Stimulated activated memory B cell treated with anti-CD40 and anti-IgM and Interleukin-4, amounts not matched to agents 10 μg/mL and 1 μg/mL and 100 μg/mL, for 72 hours (primary cell): Measurements from ENCODE around the gene TMEM178B.
"Not testable (repeated sequence)": the region's sequence is repeated elsewhere in the genome, so short reads cannot be mapped to it uniquely, and the experiment has no call there.

Experiments
- ATAC-seq: fragments of 150-1000 bp; cut with Tn5 transposase; 2 replicates; pipeline ENCODE4 v1.10.0; 2021
- H3K27ac Mint-ChIP-seq: one replicate; pipeline ENCODE4 v1.8.0; 2022; ENCODE audit warnings: mild to moderate bottlenecking, mixed read lengths
- H3K27me3 Mint-ChIP-seq: one replicate; pipeline ENCODE4 v1.8.0; 2022; ENCODE audit warnings: mixed read lengths
- H3K36me3 Mint-ChIP-seq: one replicate; pipeline ENCODE4 v1.8.0; 2022; ENCODE audit warnings: mixed read lengths
- H3K4me1 Mint-ChIP-seq: one replicate; pipeline ENCODE4 v1.8.0; 2022; ENCODE audit warnings: mixed read lengths
- H3K4me3 Mint-ChIP-seq: one replicate; pipeline ENCODE4 v1.8.0; 2022; ENCODE audit warnings: mild to moderate bottlenecking, moderate library complexity, mixed read lengths
- H3K9me3 Mint-ChIP-seq: one replicate; pipeline ENCODE4 v1.8.0; 2022; ENCODE audit warnings: mixed read lengths

Gene TMEM178B

DNA sequence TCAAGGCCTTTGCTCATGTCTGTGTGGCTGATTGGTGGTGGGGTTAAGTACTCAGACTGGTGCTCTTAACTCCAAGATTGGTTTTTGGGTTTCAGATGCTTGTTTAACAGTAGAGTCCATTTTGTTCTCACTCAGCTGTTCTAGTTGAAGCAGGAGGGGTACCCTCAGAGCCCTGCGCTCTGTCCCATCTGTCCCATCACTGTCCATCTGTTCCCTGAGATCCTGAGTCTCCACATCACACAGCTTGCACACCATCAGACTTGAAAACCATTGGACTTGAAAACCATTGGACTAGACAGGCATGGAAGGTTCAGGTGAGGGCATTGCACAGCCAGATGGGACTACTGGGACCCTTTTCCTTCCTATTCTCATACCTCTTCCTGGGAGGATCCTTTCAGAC is 39.3 kb downstream of the TMEM178B start:
- Mint-ChIP-seq H3K4me1 (no peaks in the 10 kb centered on the region), H3K27ac (no peak overlapping the region), H3K27me3 (peaks cover 9% of the 10 kb centered on the region), H3K4me3 (no peak overlapping the region), H3K9me3 (no peaks in the 10 kb centered on the region), H3K36me3 (no peaks in the 10 kb centered on the region)
- no peak for ATAC-seq

DNA sequence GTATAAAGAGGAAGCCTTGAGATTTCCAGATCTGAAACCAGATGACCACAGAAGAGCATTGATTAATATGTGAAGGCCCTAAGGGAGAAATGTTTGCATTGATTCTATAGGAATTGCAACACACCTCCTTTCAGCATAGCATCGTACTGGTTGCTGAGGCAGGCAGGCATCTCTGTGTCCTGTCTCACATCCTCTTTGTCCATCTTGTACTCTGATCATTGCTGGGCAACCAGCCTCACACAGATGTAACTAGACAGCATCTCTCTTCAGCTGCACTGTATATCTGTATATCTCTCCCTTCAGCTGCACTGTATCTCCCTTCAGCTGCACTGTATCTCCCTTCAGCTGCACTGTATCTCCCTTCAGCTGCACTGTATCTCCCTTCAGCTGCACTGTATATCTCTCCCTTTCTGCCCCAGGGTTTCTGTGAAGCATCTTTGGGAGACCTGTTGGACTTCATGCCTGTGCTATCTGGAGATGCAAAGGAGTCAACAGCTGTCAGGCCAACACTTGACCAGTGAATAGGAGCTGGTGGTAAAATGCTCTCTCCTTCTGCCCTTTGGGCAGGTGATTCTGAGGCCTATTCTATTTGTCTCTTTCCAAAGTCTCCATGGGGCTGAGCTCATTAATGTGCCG is 40.3 kb downstream of the TMEM178B start:
- peaks cover 9% of the 10 kb centered on the region for H3K27me3 Mint-ChIP-seq
- H3K4me1 Mint-ChIP-seq: no peaks in the 10 kb centered on the region
- no peak overlapping the region for H3K27ac Mint-ChIP-seq
- no peaks in the 10 kb centered on the region for H3K9me3 Mint-ChIP-seq
- H3K36me3 Mint-ChIP-seq: no peaks in the 10 kb centered on the region
- H3K4me3 Mint-ChIP-seq: no peak overlapping the region
- no peak for ATAC-seq

DNA sequence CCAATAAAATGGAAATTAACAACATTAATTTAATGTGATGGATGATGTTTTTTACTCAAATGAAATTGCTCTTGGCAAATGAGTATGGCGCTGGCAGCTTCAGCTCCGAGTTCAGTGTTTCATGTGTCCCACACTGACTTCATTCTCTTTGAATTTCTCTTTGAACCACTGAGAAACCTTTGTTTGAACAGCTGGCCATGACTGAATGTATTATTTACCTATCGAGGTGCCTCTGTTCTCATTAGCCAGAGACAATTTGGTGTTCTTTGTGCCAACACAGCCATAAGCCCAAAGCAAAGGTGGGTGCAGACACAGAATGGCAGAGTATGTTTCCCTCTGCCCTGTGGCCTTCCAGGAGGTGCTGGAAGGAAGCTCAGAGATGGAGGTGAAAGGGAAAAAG is 42.1 kb downstream of the TMEM178B start:
- no peak for ATAC-seq
- Mint-ChIP-seq H3K27me3 (peaks cover 9% of the 10 kb centered on the region), H3K4me3 (no peak overlapping the region), H3K9me3 (no peaks in the 10 kb centered on the region), H3K27ac (no peak overlapping the region), H3K36me3 (no peaks in the 10 kb centered on the region), H3K4me1 (no peaks in the 10 kb centered on the region)

DNA sequence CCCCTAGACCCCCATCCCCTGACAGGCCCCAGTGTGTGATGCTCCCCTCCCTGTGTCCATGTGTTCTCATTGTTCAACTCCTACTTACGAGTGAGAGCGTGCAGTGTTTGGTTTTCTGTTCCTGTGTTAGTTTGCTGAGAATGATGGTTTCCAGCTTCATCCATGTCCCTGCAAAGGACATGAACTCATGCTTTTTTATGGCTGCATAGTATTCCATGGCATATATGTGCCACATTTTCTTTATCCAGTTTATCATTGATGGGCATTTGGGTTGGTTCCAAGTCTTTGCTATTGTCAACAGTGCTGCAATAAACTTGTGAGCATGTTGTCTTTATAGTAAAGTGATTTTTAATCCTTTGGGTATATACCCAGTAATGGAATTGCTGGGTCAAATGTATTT is 42.8 kb downstream of the TMEM178B start:
- ATAC-seq, H3K4me1 Mint-ChIP-seq, H3K27me3 Mint-ChIP-seq, H3K4me3 Mint-ChIP-seq, H3K9me3 Mint-ChIP-seq, H3K36me3 Mint-ChIP-seq, H3K27ac Mint-ChIP-seq: not testable (repeated sequence)

DNA sequence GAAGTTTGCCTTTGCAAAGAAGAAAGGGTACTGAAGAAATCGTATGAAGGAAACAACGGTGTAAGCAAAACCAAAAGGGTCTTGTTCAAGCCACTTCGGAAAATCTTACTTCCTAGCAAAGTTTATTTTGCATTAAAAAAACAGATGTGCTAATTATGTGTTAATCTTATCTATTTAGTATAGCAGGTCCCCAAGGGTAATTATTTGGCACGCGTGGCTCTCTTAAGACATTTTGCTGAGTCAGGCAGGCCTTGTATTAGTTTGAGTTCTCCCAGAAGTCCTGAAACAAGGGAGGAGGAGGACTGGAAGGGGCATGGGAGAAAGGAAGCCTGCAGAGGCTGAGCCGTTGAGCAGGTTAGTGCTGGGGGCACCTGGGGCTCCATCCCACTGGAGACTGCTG is 44.9 kb downstream of the TMEM178B start:
- H3K9me3 Mint-ChIP-seq: no peaks in the 10 kb centered on the region
- H3K4me1 Mint-ChIP-seq: no peaks in the 10 kb centered on the region
- no peak overlapping the region for H3K4me3 Mint-ChIP-seq
- H3K27ac Mint-ChIP-seq: no peak overlapping the region
- H3K36me3 Mint-ChIP-seq: no peaks in the 10 kb centered on the region
- peaks cover 9% of the 10 kb centered on the region for H3K27me3 Mint-ChIP-seq
- no peak for ATAC-seq

DNA sequence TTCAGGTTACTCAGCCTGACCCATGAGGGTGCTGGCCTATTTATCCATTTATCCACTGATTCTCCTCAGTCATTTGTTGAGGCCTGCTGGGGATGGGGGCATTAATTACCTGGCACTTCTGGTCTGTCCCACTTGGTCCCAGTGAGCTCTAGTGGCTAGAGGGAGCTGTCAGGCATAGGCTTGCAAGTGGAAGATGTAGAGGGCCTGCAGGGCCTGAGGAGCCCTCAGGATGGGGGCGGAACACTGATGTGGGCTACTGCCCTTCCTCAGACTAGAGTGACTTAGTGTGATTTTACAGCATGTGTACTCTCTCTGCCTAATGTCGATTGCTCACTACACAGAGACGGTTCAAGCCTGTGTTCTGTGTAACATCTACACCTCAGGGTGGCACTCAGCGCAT is 45.3 kb downstream of the TMEM178B start:
- Mint-ChIP-seq H3K4me1 (no peaks in the 10 kb centered on the region), H3K9me3 (no peaks in the 10 kb centered on the region), H3K36me3 (no peaks in the 10 kb centered on the region), H3K27ac (no peak overlapping the region), H3K4me3 (no peak overlapping the region), H3K27me3 (peaks cover 9% of the 10 kb centered on the region)
- ATAC-seq: no peak

DNA sequence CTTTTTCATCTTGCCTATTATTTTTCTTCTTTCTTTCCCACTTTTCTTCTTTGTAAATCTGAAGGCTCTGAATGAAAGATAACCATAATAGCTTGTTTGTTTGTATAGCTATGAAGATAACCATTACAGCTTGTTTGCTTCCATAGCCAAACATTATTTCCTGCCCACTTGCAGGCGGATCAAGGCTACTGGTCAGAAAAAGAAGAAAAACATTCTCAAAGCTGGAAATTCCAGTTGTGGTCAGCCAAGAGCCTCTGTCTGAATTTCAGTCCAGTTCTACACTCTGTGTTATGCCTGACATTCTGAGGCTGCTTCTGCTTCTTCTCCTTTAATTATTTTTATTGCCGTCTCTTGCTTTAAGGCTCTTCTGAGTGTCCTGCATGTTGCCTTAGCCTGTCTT is 48.9 kb downstream of the TMEM178B start:
- no peaks in the 10 kb centered on the region for H3K4me1 Mint-ChIP-seq
- peaks cover 9% of the 10 kb centered on the region for H3K27me3 Mint-ChIP-seq
- H3K36me3 Mint-ChIP-seq: no peaks in the 10 kb centered on the region
- H3K27ac Mint-ChIP-seq: no peak overlapping the region
- H3K4me3 Mint-ChIP-seq: no peak overlapping the region
- H3K9me3 Mint-ChIP-seq: no peaks in the 10 kb centered on the region
- ATAC-seq: no peak

DNA sequence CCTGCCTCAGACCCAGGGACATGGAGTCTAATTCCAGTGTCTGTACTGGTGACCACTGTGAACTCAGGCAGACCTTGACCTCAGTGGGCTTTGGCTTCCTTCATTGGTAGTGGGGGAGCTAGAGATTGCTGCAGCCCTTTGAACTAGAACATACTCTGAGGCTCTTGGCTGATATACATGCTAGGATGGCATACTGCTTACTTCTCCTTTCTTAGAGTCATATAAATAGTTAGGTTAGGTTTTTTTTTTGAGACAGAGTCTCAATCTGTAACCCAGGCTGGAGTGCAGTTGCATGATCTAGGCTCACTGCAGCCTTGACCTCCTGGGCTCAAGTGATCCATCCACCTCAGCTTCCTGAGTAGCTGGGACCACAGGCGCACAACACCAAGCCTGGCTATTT is 49.7 kb downstream of the TMEM178B start:
- no peaks in the 10 kb centered on the region for H3K9me3 Mint-ChIP-seq
- no peaks in the 10 kb centered on the region for H3K36me3 Mint-ChIP-seq
- peak; percentile 34 for ATAC-seq
- H3K4me1 Mint-ChIP-seq: no peaks in the 10 kb centered on the region
- H3K27ac Mint-ChIP-seq: no peak overlapping the region
- peaks cover 9% of the 10 kb centered on the region for H3K27me3 Mint-ChIP-seq
- no peak overlapping the region for H3K4me3 Mint-ChIP-seq

DNA sequence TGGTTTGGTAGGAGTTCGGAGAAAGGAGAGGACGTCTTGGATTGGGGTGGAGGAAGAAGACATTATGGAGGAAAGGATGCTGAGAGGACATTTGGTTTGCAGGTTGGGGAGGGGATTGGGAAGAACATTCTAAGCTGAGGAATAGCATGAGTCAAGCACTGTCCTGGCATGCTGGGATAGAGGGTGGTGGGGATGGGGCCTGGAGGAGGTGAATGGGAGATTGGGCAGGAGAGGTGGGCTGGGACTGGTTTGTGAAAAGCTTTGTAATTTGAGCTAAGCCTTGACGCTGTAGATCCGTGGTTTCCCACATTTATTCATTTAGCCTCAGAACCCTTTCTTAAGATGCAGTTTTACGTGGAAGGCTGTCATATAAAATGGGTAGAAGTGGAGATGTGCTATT is 52.2 kb downstream of the TMEM178B start:
- Mint-ChIP-seq H3K36me3 (no peaks in the 10 kb centered on the region), H3K4me1 (no peaks in the 10 kb centered on the region), H3K27me3 (peaks cover 11% of the 10 kb centered on the region), H3K27ac (no peak overlapping the region), H3K4me3 (no peak overlapping the region), H3K9me3 (no peaks in the 10 kb centered on the region)
- no peak for ATAC-seq

DNA sequence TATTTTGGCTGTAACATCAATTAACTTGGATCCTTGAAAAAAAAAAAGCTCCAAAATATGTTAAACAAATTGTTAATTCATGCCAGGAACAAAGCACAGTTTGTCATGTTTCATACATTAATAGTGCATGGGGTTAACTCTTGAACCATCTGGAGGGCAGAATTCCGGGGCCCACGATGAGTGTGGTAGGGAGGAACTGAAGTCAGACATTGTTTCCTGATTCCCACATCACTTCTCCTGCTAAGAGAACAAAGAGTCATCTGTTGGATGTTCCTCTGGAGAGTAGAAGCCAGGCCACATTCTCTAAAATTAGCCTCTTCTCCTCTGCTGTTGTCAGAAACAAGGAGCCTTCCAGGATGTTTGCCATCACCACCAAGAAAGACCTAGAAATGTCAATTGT is 54.6 kb downstream of the TMEM178B start:
- no peak overlapping the region for H3K4me3 Mint-ChIP-seq
- H3K27ac Mint-ChIP-seq: no peak overlapping the region
- H3K4me1 Mint-ChIP-seq: no peaks in the 10 kb centered on the region
- ATAC-seq: no peak
- peaks cover 8% of the 10 kb centered on the region for H3K9me3 Mint-ChIP-seq
- H3K36me3 Mint-ChIP-seq: no peaks in the 10 kb centered on the region
- peaks cover 29% of the 10 kb centered on the region for H3K27me3 Mint-ChIP-seq

DNA sequence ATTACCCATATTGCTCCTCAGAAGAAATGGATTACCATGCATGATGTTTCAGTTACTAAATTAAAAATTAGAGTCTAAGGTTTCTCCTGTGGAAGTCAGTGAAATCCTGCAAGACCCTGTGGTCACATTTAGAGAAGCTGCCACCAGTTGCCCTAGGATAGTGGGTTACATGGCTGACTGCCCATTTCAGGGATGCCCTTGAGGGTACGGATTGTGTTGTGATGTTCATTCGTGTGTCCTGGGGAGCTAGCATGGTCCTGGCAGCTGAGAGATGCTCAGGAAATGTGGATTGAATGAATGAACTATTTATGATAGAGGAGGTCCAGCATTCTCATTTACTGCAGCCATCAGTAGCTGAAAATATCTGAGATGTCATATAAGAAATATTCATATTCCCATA is 55.1 kb downstream of the TMEM178B start:
- peaks cover 33% of the 10 kb centered on the region for H3K27me3 Mint-ChIP-seq
- H3K9me3 Mint-ChIP-seq: peaks cover 12% of the 10 kb centered on the region
- no peaks in the 10 kb centered on the region for H3K36me3 Mint-ChIP-seq
- no peak overlapping the region for H3K27ac Mint-ChIP-seq
- ATAC-seq: no peak
- H3K4me1 Mint-ChIP-seq: no peaks in the 10 kb centered on the region
- no peak overlapping the region for H3K4me3 Mint-ChIP-seq

DNA sequence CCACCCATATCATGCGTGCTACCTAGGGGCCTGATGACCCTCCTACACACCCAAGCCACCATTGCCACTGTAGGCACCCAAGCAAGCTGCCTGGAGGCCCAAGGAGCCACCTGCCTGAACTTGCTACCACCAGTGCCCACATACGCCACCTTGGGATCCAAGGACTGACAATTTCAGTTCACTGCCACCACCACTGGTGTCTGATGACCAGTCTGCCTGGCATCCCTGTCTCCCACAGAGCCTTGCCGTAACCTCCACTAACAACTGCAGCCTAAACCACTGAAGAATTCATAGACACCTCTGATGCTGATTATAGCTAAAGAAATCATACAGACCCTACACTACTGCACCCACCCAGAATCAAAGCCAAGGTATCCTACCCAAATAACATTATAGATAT is 58.8 kb downstream of the TMEM178B start:
- no peak overlapping the region for H3K27ac Mint-ChIP-seq
- H3K27me3 Mint-ChIP-seq: peaks cover 25% of the 10 kb centered on the region
- H3K9me3 Mint-ChIP-seq: peaks cover 17% of the 10 kb centered on the region
- H3K4me1 Mint-ChIP-seq: no peaks in the 10 kb centered on the region
- no peak for ATAC-seq
- no peak overlapping the region for H3K4me3 Mint-ChIP-seq
- no peaks in the 10 kb centered on the region for H3K36me3 Mint-ChIP-seq

DNA sequence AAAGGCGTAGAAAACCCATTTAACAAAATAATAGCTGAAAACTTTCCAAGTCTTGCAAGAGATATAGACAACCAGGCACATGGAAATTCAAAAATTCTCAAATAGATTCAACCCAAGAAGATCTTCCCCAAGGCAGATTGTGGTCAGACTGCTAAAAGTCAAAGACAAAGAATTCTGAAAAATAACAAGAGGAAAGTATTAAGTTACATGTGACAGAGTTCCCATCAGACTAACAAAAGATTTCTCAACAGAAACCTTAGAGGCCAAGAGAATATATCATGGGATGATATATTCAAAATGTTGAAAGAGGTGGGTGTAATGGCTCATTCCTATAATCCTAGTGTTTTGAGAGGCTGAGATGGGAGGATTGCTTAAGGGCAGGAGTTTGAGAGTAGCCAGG is 59.8 kb downstream of the TMEM178B start:
- no peak overlapping the region for H3K4me3 Mint-ChIP-seq
- H3K27me3 Mint-ChIP-seq: peaks cover 25% of the 10 kb centered on the region
- peaks cover 17% of the 10 kb centered on the region for H3K9me3 Mint-ChIP-seq
- no peak for ATAC-seq
- no peaks in the 10 kb centered on the region for H3K4me1 Mint-ChIP-seq
- H3K36me3 Mint-ChIP-seq: no peaks in the 10 kb centered on the region
- no peak overlapping the region for H3K27ac Mint-ChIP-seq

DNA sequence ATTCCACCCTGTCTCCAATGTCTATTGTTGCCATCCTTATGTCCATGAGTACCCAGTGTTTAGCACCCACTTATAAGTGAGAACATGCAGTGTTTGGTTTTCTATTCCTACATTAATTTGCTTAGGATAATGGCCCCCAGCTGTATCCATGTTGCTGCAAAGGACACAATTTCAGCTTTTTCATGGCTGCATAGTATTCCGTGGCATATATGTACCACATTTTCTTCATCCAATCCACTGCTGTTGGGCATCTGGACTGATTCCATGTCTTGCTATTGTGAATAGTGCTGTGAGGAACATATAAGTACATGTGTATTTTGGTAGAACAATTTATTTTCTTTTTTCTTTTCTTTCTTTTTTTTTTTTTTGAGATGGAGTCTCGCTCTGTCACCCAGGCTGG is 68.2 kb downstream of the TMEM178B start:
- Mint-ChIP-seq H3K9me3 (peaks cover 7% of the 10 kb centered on the region), H3K4me1 (no peaks in the 10 kb centered on the region), H3K27me3 (no peaks in the 10 kb centered on the region), H3K27ac (no peak overlapping the region), H3K4me3 (no peak overlapping the region), H3K36me3 (no peaks in the 10 kb centered on the region)
- ATAC-seq: no peak

DNA sequence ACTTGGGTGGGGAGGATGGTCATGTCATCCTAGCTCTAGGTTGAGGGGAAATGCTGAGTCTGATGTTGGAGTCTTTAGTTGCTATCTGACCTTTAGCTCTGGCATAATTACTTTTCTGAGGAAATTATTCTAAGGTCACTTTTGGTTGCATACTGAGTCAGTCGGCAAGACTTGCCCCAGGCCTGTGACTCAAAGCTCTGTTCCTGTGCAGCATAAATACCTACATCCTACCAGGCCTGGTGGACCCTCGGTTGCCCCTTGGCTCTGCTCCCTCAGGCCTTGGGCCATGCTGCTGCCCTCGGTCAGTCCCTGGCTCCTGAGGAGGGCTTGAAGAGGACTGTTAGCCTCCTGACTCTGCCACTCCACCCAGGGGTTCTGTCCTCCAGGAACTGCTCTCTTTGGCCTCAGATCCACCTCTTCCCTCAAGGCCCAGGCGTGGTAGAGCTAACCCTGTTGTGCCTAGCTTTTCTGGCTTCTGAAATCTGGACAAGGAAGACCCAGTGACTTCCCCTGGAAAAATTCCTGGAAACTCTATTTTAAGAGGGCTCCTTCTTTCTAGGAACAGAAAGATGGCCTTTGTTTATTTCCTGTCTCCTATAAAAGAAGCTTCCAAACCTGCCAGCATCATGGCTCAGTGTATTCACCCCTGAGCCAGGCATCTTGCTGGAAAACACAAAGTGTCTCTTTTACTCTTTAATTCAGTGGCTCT is 71.2 kb downstream of the TMEM178B start:
- peak; percentile 72 for ATAC-seq
- H3K36me3 Mint-ChIP-seq: no peaks in the 10 kb centered on the region
- no peak overlapping the region for H3K4me3 Mint-ChIP-seq
- no peaks in the 10 kb centered on the region for H3K4me1 Mint-ChIP-seq
- H3K27me3 Mint-ChIP-seq: no peaks in the 10 kb centered on the region
- H3K27ac Mint-ChIP-seq: peak overlapping the region; percentile 10
- peaks cover 5% of the 10 kb centered on the region for H3K9me3 Mint-ChIP-seq

DNA sequence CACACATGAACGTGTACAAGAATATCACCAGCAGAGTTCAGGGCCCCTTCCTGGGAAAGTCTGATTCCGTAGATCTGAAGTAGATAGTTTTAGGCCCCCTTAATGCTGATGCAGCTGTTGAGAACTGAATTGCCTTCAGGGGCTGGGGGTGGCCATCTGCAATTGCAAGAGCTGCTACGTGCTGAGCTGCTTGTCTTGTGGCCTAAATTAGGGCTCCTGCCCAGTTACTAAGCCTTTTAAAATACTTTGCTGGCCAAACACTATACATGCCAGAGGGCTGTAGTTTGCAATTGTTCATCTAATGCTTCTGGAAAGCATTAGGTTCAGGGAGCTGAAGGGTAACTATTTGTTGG is 71.7 kb downstream of the TMEM178B start:
- peak overlapping the region; percentile 10 for H3K27ac Mint-ChIP-seq
- H3K4me3 Mint-ChIP-seq: no peak overlapping the region
- peaks cover 3% of the 10 kb centered on the region for H3K9me3 Mint-ChIP-seq
- no peaks in the 10 kb centered on the region for H3K4me1 Mint-ChIP-seq
- ATAC-seq: no peak
- no peaks in the 10 kb centered on the region for H3K27me3 Mint-ChIP-seq
- H3K36me3 Mint-ChIP-seq: no peaks in the 10 kb centered on the region
